MCF 10A (cell line): ENCODE measurements around the gene KHSRP. TPM values are rescaled to one million over a fixed set of nuclear protein-coding genes. Genes with fewer than 3 reads are reported as not detected.

Experiments
- BruUV-seq: library from RNA; stranded (reverse); fragments of 400-500 nt; replicated peaks from 2 replicates; lab custom pipeline; 2021; lab: Mats Ljungman, UMichigan
- CTCF ChIA-PET: fragments of 300-600 bp; sonication (Branson Sonifier 250); formaldehyde crosslinking; extraction: SDS; loops from one replicate; lab custom pipeline; 2021; ENCODE audit warnings: antibody characterized with exemption, inconsistent platforms; lab: Yijun Ruan, JAX
- POLR2A ChIA-PET: fragments of 300-600, 350-650 bp; sonication (Branson Sonifier 250); formaldehyde crosslinking; extraction: SDS; loops from one replicate; lab custom pipeline; 2020; ENCODE audit warnings: antibody characterized with exemption, inconsistent platforms; lab: Yijun Ruan, JAX
- DNase-seq: peaks from one replicate; pipeline ENCODE4 v3.0.0-alpha.2; 2018; ENCODE audit not compliant: unreplicated experiment
- H3K27ac Mint-ChIP-seq: one replicate; pipeline ENCODE4 v1.8.0; 2022; ENCODE audit warnings: mild to moderate bottlenecking, low read depth, mixed read lengths; ENCODE audit not compliant: unreplicated experiment
- H3K27me3 Mint-ChIP-seq: one replicate; pipeline ENCODE4 v1.8.0; 2022; ENCODE audit warnings: mixed read lengths; ENCODE audit not compliant: insufficient read depth, unreplicated experiment
- H3K36me3 Mint-ChIP-seq: one replicate; pipeline ENCODE4 v1.8.0; 2022; ENCODE audit warnings: mild to moderate bottlenecking, moderate library complexity, mixed read lengths; ENCODE audit not compliant: insufficient read depth, unreplicated experiment
- H3K4me1 Mint-ChIP-seq: one replicate; pipeline ENCODE4 v1.8.0; 2022; ENCODE audit warnings: mixed read lengths; ENCODE audit not compliant: insufficient read depth, unreplicated experiment
- H3K4me3 Mint-ChIP-seq: one replicate; pipeline ENCODE4 v1.8.0; 2022; ENCODE audit warnings: mild to moderate bottlenecking, moderate library complexity, mixed read lengths; ENCODE audit not compliant: unreplicated experiment
- H3K9me3 Mint-ChIP-seq: one replicate; pipeline ENCODE4 v1.8.0; 2022; ENCODE audit warnings: mixed read lengths; ENCODE audit not compliant: unreplicated experiment
- intact Hi-C: fragments of 100-400 bp; cut with micrococcal nuclease; formaldehyde crosslinking; loops from 2 replicates; pipeline ENCODE4 v1.14.1; 2022
- total RNA-seq: library from RNA; stranded (reverse); gene quantifications from 2 replicates; pipeline ENCODE4 v1.2.3, GENCODE V29; 2022
- TF ChIP-seq, protein P1 (sequence below): fragments of 200-600 bp; IDR thresholded peaks from one replicate; pipeline ENCODE4 v1.8.0; 2022; ENCODE audit warnings: antibody characterized with exemption, mild to moderate bottlenecking; ENCODE audit not compliant: unreplicated experiment

The KHSRP gene
- total RNA-seq, 1 experiment from 2014 or later, result 278 TPM

DNA sequence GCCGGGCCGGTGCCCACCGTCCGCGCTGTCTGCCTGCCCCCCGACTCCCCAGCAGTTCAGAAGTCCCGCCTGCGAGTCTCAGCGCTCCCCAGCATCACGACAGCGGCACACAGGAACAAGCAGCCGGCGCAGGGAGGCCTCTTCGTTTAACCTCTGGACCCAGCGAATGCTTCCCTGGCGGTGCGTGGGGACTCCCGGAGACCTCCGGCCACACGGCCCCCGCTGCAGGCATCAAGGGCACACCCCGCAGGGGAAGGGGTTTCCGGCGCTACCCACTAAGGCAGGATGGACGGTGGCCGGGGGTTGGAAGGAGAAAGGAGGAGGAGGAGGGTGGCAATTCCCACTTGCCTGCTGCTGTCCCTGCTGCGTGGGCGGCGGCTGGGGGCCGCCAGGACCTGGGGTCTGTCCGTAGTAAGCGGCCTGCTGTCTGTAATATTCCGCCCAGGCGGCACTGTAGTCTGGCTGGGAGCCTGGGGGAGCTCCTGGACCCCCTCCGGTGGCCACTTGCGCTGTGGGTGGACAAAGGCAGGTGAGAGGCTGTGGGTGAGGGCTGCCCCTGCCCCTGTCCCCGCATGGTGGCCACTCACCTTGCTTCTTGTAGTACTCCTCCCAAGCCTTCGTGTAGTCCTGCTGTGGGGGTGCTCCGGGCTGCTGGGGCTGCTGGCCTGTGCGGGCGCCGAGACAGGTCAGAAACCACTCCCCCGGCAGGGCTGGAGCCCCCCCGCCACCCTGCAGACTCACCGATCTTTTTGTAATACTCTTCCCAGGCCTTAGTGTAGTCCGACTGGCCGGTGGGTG lies 9.6 kb downstream of the KHSRP start:
- DNase-seq, result no peak
- Mint-ChIP-seq H3K4me3 (no peak overlapping the region), H3K9me3 (no peaks in the 10 kb centered on the region), H3K27me3 (no peaks in the 10 kb centered on the region), H3K36me3 (peaks cover 62% of the 10 kb centered on the region), H3K27ac (no peak overlapping the region), H3K4me1 (no peaks in the 10 kb centered on the region)
- TF ChIP-seq, protein P1, sequence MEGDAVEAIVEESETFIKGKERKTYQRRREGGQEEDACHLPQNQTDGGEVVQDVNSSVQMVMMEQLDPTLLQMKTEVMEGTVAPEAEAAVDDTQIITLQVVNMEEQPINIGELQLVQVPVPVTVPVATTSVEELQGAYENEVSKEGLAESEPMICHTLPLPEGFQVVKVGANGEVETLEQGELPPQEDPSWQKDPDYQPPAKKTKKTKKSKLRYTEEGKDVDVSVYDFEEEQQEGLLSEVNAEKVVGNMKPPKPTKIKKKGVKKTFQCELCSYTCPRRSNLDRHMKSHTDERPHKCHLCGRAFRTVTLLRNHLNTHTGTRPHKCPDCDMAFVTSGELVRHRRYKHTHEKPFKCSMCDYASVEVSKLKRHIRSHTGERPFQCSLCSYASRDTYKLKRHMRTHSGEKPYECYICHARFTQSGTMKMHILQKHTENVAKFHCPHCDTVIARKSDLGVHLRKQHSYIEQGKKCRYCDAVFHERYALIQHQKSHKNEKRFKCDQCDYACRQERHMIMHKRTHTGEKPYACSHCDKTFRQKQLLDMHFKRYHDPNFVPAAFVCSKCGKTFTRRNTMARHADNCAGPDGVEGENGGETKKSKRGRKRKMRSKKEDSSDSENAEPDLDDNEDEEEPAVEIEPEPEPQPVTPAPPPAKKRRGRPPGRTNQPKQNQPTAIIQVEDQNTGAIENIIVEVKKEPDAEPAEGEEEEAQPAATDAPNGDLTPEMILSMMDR, result peak; percentile 6
- no TSS peak for BruUV-seq
- ChIA-PET POLR2A (no interaction called here), CTCF (interaction anchor here (0.6 kb wide), 1 partner anchor 218 kb away, joined by 3 read pairs; no protein-coding TSS in a partner anchor)
- intact Hi-C loops, result loop anchor here (5.0 kb wide), 1 partner anchor 288 kb away; no protein-coding TSS in a partner anchor

DNA sequence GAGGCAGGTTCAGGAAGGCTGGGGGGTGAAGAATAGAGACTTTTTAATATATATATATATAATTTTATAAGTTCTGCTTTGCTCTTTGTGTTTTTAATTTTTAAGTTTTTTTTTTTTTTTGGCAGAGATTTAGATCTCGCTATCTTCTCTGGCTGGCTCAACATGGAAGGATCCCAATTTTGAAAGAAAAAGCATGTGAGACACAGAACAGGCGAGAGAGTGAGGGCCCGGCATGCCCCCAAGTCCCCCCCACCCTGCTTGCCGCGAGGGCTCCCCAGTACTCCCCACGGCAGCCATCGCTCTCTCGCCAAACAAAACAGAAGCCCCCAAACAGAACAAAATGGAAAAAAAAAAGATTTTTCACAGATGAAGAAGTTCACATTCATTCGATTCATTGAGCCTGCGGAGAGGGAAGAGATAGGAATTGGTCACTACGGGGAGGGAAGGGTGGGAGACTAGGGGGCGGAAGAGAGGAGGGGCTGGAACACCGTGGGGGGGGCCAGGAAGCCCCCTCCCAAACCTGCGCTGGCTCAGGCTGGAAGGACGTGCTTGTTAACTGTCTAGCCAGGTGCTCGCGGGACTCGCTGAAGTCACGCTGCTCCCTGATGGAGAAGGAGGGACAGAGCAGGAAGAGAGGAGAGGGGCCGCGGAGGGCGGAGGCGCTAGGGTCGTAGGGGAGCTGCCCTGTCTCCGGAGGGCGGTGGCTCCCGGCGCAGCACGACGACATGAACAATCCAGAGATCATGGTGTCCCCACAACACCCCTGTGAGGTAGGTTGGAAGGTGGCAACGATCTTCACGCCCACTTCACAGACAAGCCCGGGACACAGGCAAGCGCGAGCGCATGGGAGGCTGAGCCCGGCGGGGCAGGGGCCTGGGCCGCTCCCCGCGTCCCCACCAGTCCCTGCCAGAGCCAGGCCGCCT lies 10.6 kb downstream of the KHSRP start:
- CTCF ChIA-PET, result no interaction called here

DNA sequence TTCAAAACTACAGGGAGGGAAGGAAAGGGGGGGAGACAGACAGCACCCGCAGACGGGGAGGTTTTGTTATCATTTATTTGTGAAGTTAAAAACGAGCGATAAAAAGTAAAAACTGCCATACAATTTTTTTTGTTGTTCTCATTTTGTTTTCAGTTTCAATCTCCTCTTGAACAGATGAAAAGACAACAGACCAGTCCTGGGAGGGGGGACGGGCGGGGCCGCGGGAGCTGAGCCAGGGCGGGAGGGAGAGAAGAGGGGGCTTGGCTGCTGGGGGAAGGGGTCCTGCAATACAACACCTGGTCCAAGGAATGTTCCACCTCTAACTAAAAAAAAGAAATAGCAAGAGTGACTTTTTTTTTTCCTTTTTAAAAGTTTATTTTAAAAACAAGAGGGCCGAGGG lies 11.3 kb downstream of the KHSRP start:
- no peak overlapping the region for H3K27ac Mint-ChIP-seq
- CTCF ChIA-PET, result no interaction called here
- H3K9me3 Mint-ChIP-seq, result no peaks in the 10 kb centered on the region
- H3K4me3 Mint-ChIP-seq, result no peak overlapping the region
- no peaks in the 10 kb centered on the region for H3K27me3 Mint-ChIP-seq
- POLR2A ChIA-PET, result interaction anchor here (1.1 kb wide), 1 partner anchor 12 kb away, joined by 3 read pairs; the partner anchor contains the start of gene KHSRP
- intact Hi-C loops, result no loop called here
- TF ChIP-seq, protein P1, result no peak
- H3K4me1 Mint-ChIP-seq, result no peaks in the 10 kb centered on the region
- H3K36me3 Mint-ChIP-seq, result peaks cover 45% of the 10 kb centered on the region
- BruUV-seq, result no TSS peak
- DNase-seq, result no peak

More for the DNA sequence above, 10.6 kb downstream of the KHSRP start:
- no peak overlapping the region for H3K27ac Mint-ChIP-seq
- peaks cover 51% of the 10 kb centered on the region for H3K36me3 Mint-ChIP-seq
- no peak overlapping the region for H3K4me3 Mint-ChIP-seq
- TF ChIP-seq, protein P1, result no peak
- intact Hi-C loops, result no loop called here
- POLR2A ChIA-PET, result no interaction called here
- no peaks in the 10 kb centered on the region for H3K27me3 Mint-ChIP-seq
- no peaks in the 10 kb centered on the region for H3K9me3 Mint-ChIP-seq
- TSS peak; percentile 43 for BruUV-seq
- no peak for DNase-seq
- no peaks in the 10 kb centered on the region for H3K4me1 Mint-ChIP-seq
